ENCODE data around the gene RIPPLY1.

GRCh38 chrX:106927700-106928099 lies 24.6 kb upstream of the RIPPLY1 start:
- TF ChIP-seq GATA2 (IDR thresholded peaks at IDR 0.05; ENCODE audit: low read depth, low read length) (no peak), GATA3 (IDR thresholded peaks at IDR 0.05; ENCODE audit: low read depth, low read length) (no peak)
